Coronary artery (tissue), 2 donors: ENCODE measurements around the gene NFE2L2.

ENCODE experiments used
- DNase-seq: peaks from one replicate; pipeline ENCODE4 v3.0.0-alpha.2; 2017; ENCODE audit warnings: low spot score
- H3K27ac ChIP-seq, 2 donors: fragments of 200-600 bp; sonication (generic); one replicate each; pipeline ENCODE4 v1.5.1; 2016 to 2019
- H3K4me3 ChIP-seq: fragments of 200-600 bp; sonication (generic); 2 replicates; pipeline ENCODE4 v1.5.1; 2016; ENCODE audit warnings: mild to moderate bottlenecking, moderate library complexity
- CTCF ChIP-seq: fragments of 200-600 bp; sonication (generic); IDR thresholded peaks from one replicate; pipeline ENCODE4 v1.5.1; 2019; ENCODE audit warnings: antibody characterized with exemption

NFE2L2 gene

DNA sequence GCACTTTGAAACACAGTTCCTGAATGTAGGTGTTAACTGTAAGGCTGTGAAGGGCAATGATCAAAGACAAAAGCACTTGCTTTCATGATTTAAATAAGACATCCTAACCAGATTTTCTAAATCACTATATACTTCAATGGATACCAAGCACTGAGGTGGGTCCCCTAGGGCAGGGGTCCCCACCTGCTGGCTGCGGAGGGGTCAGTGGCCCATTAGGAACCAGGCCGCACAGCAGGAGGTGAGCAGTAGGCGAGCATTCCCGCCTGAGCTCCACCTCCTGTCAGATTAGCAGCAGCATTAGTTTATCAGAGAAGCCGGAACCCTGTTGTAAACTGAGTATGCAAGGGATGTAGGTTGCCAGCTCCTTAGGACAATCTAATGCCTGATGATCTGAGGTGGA, 7.1 kb downstream of the NFE2L2 start:
- Histone ChIP-seq H3K27ac (peak overlapping the region; percentile 15 to 19), H3K4me3 (peak overlapping the region; percentile 53)
- no peak for TF ChIP-seq CTCF
- DNase-seq: no peak

DNA sequence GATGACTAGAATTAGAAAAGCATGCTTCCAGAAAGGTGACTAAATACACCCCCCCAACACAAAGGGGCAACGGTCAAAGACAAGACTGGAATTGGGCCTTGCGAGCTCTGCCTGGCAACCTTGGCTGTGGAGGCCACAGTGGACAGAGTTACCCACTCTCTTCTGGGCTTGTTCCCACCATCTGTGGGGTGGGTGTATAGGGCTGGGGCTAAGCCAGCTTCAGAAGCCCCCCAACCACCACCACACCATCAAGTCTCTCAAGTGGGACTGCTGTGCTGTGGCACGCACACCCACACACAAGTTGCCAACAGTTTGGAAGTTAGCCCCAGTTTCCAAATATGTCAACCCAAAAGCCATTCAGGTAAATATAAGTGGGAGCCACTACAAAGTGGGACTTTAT, 7.8 kb downstream of the NFE2L2 start:
- Histone ChIP-seq H3K27ac (peak overlapping the region; percentile 15 to 19), H3K4me3 (peak overlapping the region; percentile 53)
- no peak for DNase-seq
- TF ChIP-seq CTCF: no peak

DNA sequence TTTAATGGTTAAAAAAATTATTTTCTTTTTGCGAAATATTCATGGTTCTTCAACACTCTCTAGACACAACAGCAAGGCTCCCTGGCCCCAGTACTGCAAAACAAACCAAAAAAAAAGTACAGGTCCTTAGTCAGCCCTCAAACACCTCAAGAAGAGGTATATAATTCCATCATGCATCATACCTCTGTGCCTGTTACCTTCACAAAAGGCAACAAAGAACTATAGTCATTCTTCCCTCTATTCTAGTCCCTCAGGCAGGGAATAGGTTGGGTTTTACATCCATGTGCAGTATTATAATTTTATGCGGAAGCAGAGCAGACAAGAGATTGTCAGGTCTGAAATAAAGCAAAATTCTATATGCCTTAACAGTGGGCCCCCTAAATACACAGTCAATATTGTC, 8.5 kb downstream of the NFE2L2 start:
- Histone ChIP-seq H3K4me3 (peak overlapping the region; percentile 33), H3K27ac (no peak overlapping the region)
- no peak for TF ChIP-seq CTCF
- DNase-seq: no peak

GRCh38 chr2:177255227-177255601, 9.3 kb downstream of the NFE2L2 start:
- DNase-seq: no peak
- peak overlapping the region; percentile 43 for H3K4me3 ChIP-seq
- TF ChIP-seq CTCF: no peak
- H3K27ac ChIP-seq: peak overlapping the region; percentile 12

DNA sequence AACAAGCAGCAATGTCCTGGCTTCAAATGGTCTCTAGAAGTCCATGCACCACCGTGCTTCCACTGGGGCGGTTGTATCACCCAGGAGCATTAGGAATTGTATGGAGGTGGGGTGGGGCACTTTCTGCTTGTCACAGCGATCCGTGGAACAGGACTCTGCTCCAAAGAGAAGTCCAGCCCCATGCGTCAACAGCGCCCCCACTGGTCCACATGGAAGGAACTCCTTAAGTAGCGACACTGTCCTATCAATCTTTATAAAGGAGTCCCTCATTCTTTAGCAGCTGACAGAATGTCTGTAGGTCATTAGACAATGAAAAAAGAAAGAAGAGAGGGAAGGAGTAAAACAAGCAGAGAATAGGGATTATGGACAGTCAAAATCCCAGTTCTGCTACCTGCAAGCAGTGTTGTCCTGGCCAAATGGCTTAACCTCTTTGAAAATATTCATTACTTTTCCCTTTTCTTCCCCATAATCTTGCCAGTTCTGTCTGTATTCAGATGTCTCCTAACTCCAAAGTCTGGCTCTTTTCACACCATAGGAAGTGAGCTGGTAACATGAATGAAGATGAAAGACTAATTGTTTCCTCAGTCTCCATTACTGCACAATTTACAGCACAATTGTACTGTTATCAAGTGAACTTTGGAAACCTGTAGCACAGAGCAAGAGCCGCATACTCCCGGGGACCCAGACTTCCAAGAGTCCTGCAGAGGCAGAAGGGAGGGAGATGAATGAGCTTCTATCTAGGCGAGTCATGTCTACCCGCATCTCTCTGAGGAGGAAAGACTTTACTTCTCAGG, 9.9 kb downstream of the NFE2L2 start:
- Histone ChIP-seq H3K4me3 (peak overlapping the region; percentile 43), H3K27ac (peak overlapping the region; percentile 12 to 14)
- no peak for TF ChIP-seq CTCF
- DNase-seq: no peak

- DNase-seq: no peak
- H3K4me3 ChIP-seq: peak overlapping the region; percentile 50
- H3K27ac ChIP-seq: peak overlapping the region in 1 of 2 donors; percentile 14
- no peak for TF ChIP-seq CTCF
Measured at GRCh38 chr2:177253704-177254103, 10.8 kb downstream of the NFE2L2 start.
